NT2/D1 (cell line): Measurements from ENCODE around the gene CTNNA2.

Experiments used
- YY1 ChIP-seq: IDR thresholded peaks from 2 replicates; pipeline ENCODE4 v1.6.1; 2011; ENCODE audit not compliant: insufficient read length, insufficient read depth
- ZNF274 ChIP-seq: IDR thresholded peaks from 2 replicates; pipeline ENCODE4 v1.6.1; 2011; ENCODE audit warnings: mild to moderate bottlenecking, low read depth, low read length

DNA sequence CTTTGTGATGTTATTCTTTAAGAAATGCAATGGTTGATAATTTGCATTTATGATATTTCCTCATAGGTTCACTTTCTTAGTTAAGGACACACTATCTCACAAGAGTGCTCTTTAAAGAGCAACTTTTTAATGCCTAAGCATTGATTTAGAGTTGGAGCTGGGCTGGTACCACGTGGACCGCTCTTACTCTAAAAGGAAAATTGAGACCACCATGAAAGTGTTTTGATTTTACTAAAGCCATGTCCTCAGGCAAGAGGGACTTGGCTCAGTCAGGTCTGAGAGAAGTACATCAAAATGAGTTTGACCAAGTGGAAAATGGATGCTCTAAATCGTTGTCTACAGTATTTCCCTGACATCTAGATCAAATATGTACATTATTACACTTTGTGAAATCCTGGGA, 489.3 kb downstream of the CTNNA2 start:
- no peak for TF ChIP-seq YY1
- TF ChIP-seq ZNF274: no peak
